K562 (cell line): Measurements from ENCODE around the gene CSTB. TPM values are rescaled to one million over a fixed set of nuclear protein-coding genes. Genes with fewer than 3 reads are reported as not detected.

Experiments
- MXD1 ChIP-seq: fragments of 250-450 bp; sonication (Bioruptor Pico); IDR thresholded peaks from 2 replicates; pipeline ENCODE4 v1.8.0; 2021; ENCODE audit warnings: borderline replicate concordance, mild to moderate bottlenecking, moderate library complexity; ENCODE audit not compliant: poor library complexity, severe bottlenecking
- MYBL2 ChIP-seq, 2 experiments: fragments of 450-650 bp in 1 of 2; sonication (generic) in 1 of 2; formaldehyde crosslinking in 1 of 2; IDR thresholded peaks; 2 replicates each; pipeline versions ENCODE4 v1.6.1 to v1.8.1; 2017 to 2022; ENCODE audit warnings: borderline replicate concordance in 1 of 2, inconsistent platforms in 1 of 2, low read depth in 1 of 2, mild to moderate bottlenecking in 1 of 2, missing genetic modification reagents in 1 of 2, moderate library complexity in 1 of 2
- NCOR1 ChIP-seq: fragments of 450-650 bp; IDR thresholded peaks from 2 replicates; pipeline ENCODE4 v1.6.1; 2016; ENCODE audit warnings: mild to moderate bottlenecking, moderate library complexity
- NRF1 ChIP-seq, 2 experiments: fragments of 450-650 bp; IDR thresholded peaks in 1 of 2; conservative IDR thresholded peaks in 1 of 2; 2 replicates each; pipeline ENCODE4 v1.6.1; 2014; ENCODE audit warnings: mild to moderate bottlenecking in 2 of 2
- SNIP1 ChIP-seq: fragments of 450-650 bp; IDR thresholded peaks from 2 replicates; pipeline ENCODE4 v1.7.1; 2017; ENCODE audit warnings: low read depth, mild to moderate bottlenecking
- ZBTB33 ChIP-seq: sonication (generic); formaldehyde crosslinking; IDR thresholded peaks from 2 replicates; pipeline ENCODE4 v1.8.1; 2023; ENCODE audit warnings: mild to moderate bottlenecking, missing genetic modification reagents
- ZKSCAN3 ChIP-seq: fragments of 250-450 bp; sonication (Bioruptor Pico); IDR thresholded peaks from 2 replicates; pipeline ENCODE4 v1.4.0; 2020
- ZNF274 ChIP-seq: IDR thresholded peaks from 2 replicates; pipeline ENCODE4 v1.6.1; 2011; ENCODE audit warnings: low read depth, mild to moderate bottlenecking, low read length, moderate library complexity, borderline replicate concordance
- ZNF778 ChIP-seq: fragments of 450-650 bp; formaldehyde crosslinking; IDR thresholded peaks from 2 replicates; pipeline ENCODE4 v1.4.0; 2020; ENCODE audit warnings: mild to moderate bottlenecking, moderate library complexity
- polyA plus RNA-seq, 8 experiments: library from polyadenylated mRNA; depleted of rRNA in 4 of 8; stranded (reverse) in 5 of 8; unstranded in 3 of 8; fragments of >200 nt; fragmentation: Nextera tagmentation in 2 of 8; fragmentation: Illumina TruSeq in 1 of 8; extraction: Ambion mirVana in 2 of 8; extraction: Trizol in 1 of 8; gene quantifications; 2 replicates each; pipeline versions ENCODE4 v1.2.1 to v1.2.3, GENCODE V29; 2011 to 2014; ENCODE audit warnings: inconsistent platforms in 1 of 8, missing spikeins in 1 of 8
- total RNA-seq, 7 experiments: library from RNA; depleted of rRNA in 6 of 7; stranded (reverse); fragments of >200 nt in 6 of 7; fragmentation: Illumina TruSeq in 2 of 7; extraction: Trizol in 2 of 7; gene quantifications; 2 replicates each; pipeline versions ENCODE4 v1.2.1 to v1.2.3, GENCODE V29; 2011 to 2021; ENCODE audit warnings: low replicate concordance in 1 of 7
- TF ChIP-seq, protein P1 (sequence below), 3 experiments: IDR thresholded peaks in 2 of 3; conservative IDR thresholded peaks in 1 of 3; 2 replicates each; pipeline ENCODE4 v1.5.1; 2011 to 2012; ENCODE audit warnings: low read length in 3 of 3, mild to moderate bottlenecking in 3 of 3, control low read depth in 2 of 3, improper control_type of control experiment in 1 of 3, inconsistent platforms in 1 of 3, low read depth in 1 of 3, mixed read lengths in 1 of 3, moderate library complexity in 1 of 3; ENCODE audit not compliant: insufficient read depth in 2 of 3
- TF ChIP-seq, protein P2 (sequence below): fragments of 450-650 bp; formaldehyde crosslinking; IDR thresholded peaks from 2 replicates; pipeline ENCODE4 v1.4.0; 2022; ENCODE audit warnings: missing genetic modification characterization
- TF ChIP-seq, protein P3 (sequence below): sonication (generic); formaldehyde crosslinking; IDR thresholded peaks from 2 replicates; pipeline ENCODE4 v1.8.0; 2022; ENCODE audit warnings: missing genetic modification reagents, mild to moderate bottlenecking, moderate library complexity, borderline replicate concordance
- TF ChIP-seq, protein P4 (sequence below), 3 experiments: fragments of 200-800 bp in 1 of 3; sonication (Bioruptor generic) in 1 of 3; sonication (generic) in 1 of 3; formaldehyde crosslinking in 1 of 3; IDR thresholded peaks; 2 replicates each; pipeline versions ENCODE4 v1.6.1 to v1.8.0; 2016 to 2022; ENCODE audit warnings: mild to moderate bottlenecking in 2 of 3, missing compliant biosample characterization in 2 of 3, missing genetic modification characterization in 2 of 3, missing genetic modification reagents in 1 of 3

Gene CSTB
- total and polyA plus RNA-seq, 9 of the 15 experiments (the other 6 are each of a cell fraction or from before 2014, with no cell fraction given) = 12.4 to 65.0 (median 31.7) TPM

DNA sequence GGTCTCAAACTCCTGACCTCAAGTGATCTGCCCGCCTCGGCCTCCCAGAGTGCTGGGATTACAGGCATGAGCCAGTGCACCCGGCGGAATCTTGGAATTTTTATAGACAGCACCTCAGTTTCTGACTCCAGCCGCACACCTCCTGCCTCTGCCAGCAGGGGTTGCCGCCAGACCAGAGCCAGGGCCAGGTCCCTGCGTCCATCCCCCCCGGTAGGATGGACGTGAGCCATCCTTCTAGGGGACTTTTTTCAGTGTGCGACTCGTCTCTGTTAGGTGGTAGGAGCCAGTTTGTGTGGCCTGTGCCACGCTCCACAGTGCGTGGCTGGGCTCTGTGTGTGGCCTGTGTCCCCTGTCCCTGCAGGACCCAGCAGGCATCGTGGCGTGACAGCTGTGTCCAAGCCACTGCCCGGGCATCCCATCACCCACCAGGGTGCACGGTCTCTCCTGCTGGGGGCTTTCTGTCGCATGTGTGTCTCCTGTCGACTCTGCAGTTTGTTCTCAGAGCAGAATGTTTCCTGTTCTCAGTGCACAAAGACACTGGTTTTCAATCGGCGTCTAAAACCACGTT is 15.6 kb downstream of the CSTB start (continued):
- TF ChIP-seq, protein P1, sequence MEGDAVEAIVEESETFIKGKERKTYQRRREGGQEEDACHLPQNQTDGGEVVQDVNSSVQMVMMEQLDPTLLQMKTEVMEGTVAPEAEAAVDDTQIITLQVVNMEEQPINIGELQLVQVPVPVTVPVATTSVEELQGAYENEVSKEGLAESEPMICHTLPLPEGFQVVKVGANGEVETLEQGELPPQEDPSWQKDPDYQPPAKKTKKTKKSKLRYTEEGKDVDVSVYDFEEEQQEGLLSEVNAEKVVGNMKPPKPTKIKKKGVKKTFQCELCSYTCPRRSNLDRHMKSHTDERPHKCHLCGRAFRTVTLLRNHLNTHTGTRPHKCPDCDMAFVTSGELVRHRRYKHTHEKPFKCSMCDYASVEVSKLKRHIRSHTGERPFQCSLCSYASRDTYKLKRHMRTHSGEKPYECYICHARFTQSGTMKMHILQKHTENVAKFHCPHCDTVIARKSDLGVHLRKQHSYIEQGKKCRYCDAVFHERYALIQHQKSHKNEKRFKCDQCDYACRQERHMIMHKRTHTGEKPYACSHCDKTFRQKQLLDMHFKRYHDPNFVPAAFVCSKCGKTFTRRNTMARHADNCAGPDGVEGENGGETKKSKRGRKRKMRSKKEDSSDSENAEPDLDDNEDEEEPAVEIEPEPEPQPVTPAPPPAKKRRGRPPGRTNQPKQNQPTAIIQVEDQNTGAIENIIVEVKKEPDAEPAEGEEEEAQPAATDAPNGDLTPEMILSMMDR (IDR thresholded peaks at IDR 0.05 in 2 of 3, conservative IDR thresholded peaks at IDR 0.05 in 1 of 3; ENCODE audit: insufficient read depth in 2 of 3, low read depth in 1 of 3, low read length in 3 of 3) = peak; percentile 22 to 42 (median 25); a peak in 3 of 6 replicates
- TF ChIP-seq ZNF778 = no peak
- TF ChIP-seq, protein P2, sequence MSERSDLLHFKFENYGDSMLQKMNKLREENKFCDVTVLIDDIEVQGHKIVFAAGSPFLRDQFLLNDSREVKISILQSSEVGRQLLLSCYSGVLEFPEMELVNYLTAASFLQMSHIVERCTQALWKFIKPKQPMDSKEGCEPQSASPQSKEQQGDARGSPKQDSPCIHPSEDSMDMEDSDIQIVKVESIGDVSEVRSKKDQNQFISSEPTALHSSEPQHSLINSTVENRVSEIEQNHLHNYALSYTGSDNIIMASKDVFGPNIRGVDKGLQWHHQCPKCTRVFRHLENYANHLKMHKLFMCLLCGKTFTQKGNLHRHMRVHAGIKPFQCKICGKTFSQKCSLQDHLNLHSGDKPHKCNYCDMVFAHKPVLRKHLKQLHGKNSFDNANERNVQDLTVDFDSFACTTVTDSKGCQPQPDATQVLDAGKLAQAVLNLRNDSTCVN (CRISPR knock-in tag) = no peak
- TF ChIP-seq NCOR1 = no peak
- TF ChIP-seq, protein P3, sequence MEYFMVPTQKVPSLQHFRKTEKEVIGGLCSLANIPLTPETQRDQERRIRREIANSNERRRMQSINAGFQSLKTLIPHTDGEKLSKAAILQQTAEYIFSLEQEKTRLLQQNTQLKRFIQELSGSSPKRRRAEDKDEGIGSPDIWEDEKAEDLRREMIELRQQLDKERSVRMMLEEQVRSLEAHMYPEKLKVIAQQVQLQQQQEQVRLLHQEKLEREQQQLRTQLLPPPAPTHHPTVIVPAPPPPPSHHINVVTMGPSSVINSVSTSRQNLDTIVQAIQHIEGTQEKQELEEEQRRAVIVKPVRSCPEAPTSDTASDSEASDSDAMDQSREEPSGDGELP (CRISPR knock-in tag) = no peak
- no peak for TF ChIP-seq ZKSCAN3
- no peak for TF ChIP-seq MYBL2 (IDR thresholded peaks at IDR 0.05; ENCODE audit: low read depth)
- 0 out of 2 replicates have a peak, but pooled peaks have one; percentile 38 for TF ChIP-seq MYBL2 (CRISPR knock-in tag; IDR thresholded peaks at IDR 0.05; ENCODE audit: borderline replicate concordance)
- TF ChIP-seq SNIP1 = no peak
- TF ChIP-seq, protein P4, sequence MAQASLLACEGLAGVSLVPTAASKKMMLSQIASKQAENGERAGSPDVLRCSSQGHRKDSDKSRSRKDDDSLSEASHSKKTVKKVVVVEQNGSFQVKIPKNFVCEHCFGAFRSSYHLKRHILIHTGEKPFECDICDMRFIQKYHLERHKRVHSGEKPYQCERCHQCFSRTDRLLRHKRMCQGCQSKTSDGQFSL (CRISPR knock-in tag; IDR thresholded peaks at IDR 0.05) = no peak
- TF ChIP-seq, protein P4 (tag; IDR thresholded peaks at IDR 0.05) = no peak
- no peak for TF ChIP-seq ZNF274
- no peak for TF ChIP-seq MXD1
- TF ChIP-seq NRF1 (conservative IDR thresholded peaks at IDR 0.05 in 1 of 2, IDR thresholded peaks at IDR 0.05 in 1 of 2) = no peak
- TF ChIP-seq ZBTB33 (CRISPR knock-in tag) = peak; percentile 69
